H1 (cell line): ENCODE data around the gene ACOT2.
"Not testable (repeated sequence)": the region's sequence is repeated elsewhere in the genome, so short reads cannot be mapped to it uniquely, and the experiment has no call there.

ENCODE experiments used
- CHD2 ChIP-seq: IDR thresholded peaks from 2 replicates; pipeline ENCODE4 v1.6.1; 2012; ENCODE audit warnings: low read length, improper control_type of control experiment
- CTCF ChIP-seq, 3 experiments: IDR thresholded peaks; 1 replicate in 2 of 3; 2 replicates in 1 of 3; pipeline versions ENCODE4 v1.5.1 to v1.6.1; 2011; ENCODE audit warnings: low read length in 3 of 3, mild to moderate bottlenecking in 3 of 3, inconsistent platforms in 2 of 3, low read depth in 1 of 3, moderate library complexity in 1 of 3; ENCODE audit not compliant: insufficient read depth in 1 of 3; ENCODE audit errors: control extremely low read depth in 1 of 3
- E2F6 ChIP-seq: IDR thresholded peaks from 2 replicates; pipeline ENCODE4 v1.6.1; 2012; ENCODE audit warnings: inconsistent platforms
- EP300 ChIP-seq, 2 experiments: IDR thresholded peaks; 1 replicate in 1 of 2; 2 replicates in 1 of 2; pipeline ENCODE4 v1.6.1; 2011 to 2012; ENCODE audit warnings: low read depth in 2 of 2, low read length in 2 of 2, mild to moderate bottlenecking in 2 of 2, borderline replicate concordance in 1 of 2, inconsistent platforms in 1 of 2, moderate library complexity in 1 of 2
- EZH2 ChIP-seq: fragments of 200-600 bp; sonication (generic); IDR thresholded peaks from 2 replicates; pipeline ENCODE4 v1.7.1; 2012; ENCODE audit warnings: low read depth, mild to moderate bottlenecking, moderate library complexity, low read length, inconsistent platforms; ENCODE audit not compliant: severe bottlenecking
- KDM1A ChIP-seq: fragments of 200-600, 300-600 bp; sonication (generic); IDR thresholded peaks from 2 replicates; pipeline ENCODE4 v1.7.1; 2016; ENCODE audit warnings: mild to moderate bottlenecking, low read length, borderline replicate concordance
- MAX ChIP-seq: IDR thresholded peaks from 2 replicates; pipeline ENCODE4 v1.6.1; 2012; ENCODE audit warnings: inconsistent platforms
- POLR2A ChIP-seq, 2 experiments: IDR thresholded peaks; 1 replicate in 1 of 2; 2 replicates in 1 of 2; pipeline ENCODE4 v1.6.1; 2011; ENCODE audit warnings: low read depth in 2 of 2, low read length in 2 of 2, mild to moderate bottlenecking in 2 of 2; ENCODE audit errors: control extremely low read depth in 1 of 2
- POLR2AphosphoS5 ChIP-seq: IDR thresholded peaks from 2 replicates; pipeline ENCODE4 v1.6.1; 2011; ENCODE audit warnings: low read depth, low read length
- RBBP5 ChIP-seq: IDR thresholded peaks from 2 replicates; pipeline ENCODE4 v1.7.1; 2012; ENCODE audit warnings: low read depth, mild to moderate bottlenecking, inconsistent platforms, low read length, moderate library complexity, borderline replicate concordance
- RFX5 ChIP-seq: IDR thresholded peaks from 2 replicates; pipeline ENCODE4 v1.6.1; 2011; ENCODE audit warnings: low read depth, low read length, improper control_type of control experiment, borderline replicate concordance
- TAF1 ChIP-seq: IDR thresholded peaks from 2 replicates; pipeline ENCODE4 v1.6.1; 2011; ENCODE audit warnings: mild to moderate bottlenecking, low read depth, low read length
- TEAD4 ChIP-seq: IDR thresholded peaks from 2 replicates; pipeline ENCODE4 v1.6.1; 2012; ENCODE audit warnings: low read depth, low read length, inconsistent platforms, mixed read lengths
- ZNF274 ChIP-seq: IDR thresholded peaks from 2 replicates; pipeline ENCODE4 v1.7.0; 2012; ENCODE audit warnings: low read length, borderline replicate concordance; ENCODE audit errors: extremely low read depth

- not testable (repeated sequence) for TF ChIP-seq EP300 (IDR thresholded peaks at IDR 0.05; ENCODE audit: borderline replicate concordance in 1 of 2, low read depth in 2 of 2, low read length in 2 of 2); CHD2; POLR2A (IDR thresholded peaks at IDR 0.05; ENCODE audit: control extremely low read depth in 1 of 2, low read depth in 2 of 2, low read length in 2 of 2); E2F6; CTCF (IDR thresholded peaks at IDR 0.05; ENCODE audit: control extremely low read depth in 1 of 3, insufficient read depth in 1 of 3, low read depth in 1 of 3, low read length in 3 of 3); ZNF274; TAF1; KDM1A; POLR2AphosphoS5; EZH2; RFX5; MAX; TEAD4; RBBP5
These were observed 6.8 kb upstream of the ACOT2 start for GRCh38 chr14:73562256-73562655.
